HG02623 (cell line): ENCODE measurements around the gene CDT1.
A peak's percentile ranks its signal among the peaks of the same experiment; 100 is the strongest.

Experiments
- ATAC-seq: cut with Tn5 transposase; IDR thresholded peaks from one replicate; pipeline ENCODE4 v1.9.1; 2021; ENCODE audit warnings: moderate library complexity; ENCODE audit not compliant: unreplicated experiment

Gene CDT1

DNA sequence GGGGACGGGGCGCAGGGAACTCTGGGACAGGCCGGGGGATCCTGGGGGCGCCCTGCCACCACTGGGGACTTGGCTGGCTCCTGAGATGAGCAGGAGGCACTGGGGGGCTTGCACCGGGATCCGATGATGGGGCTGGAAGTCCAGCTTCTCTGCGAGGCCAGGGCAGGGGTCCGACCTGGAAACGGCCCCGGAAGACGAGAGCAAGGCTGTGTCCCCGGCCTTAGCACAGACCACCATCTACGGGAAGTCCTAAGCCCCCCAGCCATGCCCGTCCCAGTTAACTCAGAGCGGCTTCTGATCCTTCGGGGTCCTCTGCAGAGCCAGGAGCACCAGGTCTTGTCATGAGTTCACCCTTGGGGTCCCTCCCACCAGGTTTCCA lies 573 bp downstream of the CDT1 start:
- ATAC-seq: no peak

- no peak for ATAC-seq
Observed at GRCh38 chr16:88804552-88805339, 1.2 kb downstream of the CDT1 start.

DNA sequence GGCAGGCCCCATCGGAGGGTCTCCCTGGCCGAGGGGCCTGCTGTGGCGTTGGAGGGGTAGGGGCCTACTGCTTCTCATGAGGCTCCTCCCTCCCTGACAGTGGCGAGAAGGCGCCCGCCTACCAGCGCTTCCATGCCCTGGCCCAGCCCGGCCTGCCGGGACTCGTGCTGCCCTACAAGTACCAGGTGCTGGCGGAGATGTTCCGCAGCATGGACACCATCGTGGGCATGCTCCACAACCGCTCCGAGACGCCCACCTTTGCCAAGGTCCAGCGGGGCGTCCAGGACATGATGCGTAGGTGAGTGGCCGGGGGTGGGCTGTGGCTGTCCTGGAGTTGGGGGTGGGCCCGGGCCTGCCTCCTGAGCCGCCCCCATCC lies 1.7 kb downstream of the CDT1 start:
- ATAC-seq: no peak

GRCh38 chr16:88805887-88806393 lies 2.4 kb downstream of the CDT1 start:
- no peak for ATAC-seq

DNA sequence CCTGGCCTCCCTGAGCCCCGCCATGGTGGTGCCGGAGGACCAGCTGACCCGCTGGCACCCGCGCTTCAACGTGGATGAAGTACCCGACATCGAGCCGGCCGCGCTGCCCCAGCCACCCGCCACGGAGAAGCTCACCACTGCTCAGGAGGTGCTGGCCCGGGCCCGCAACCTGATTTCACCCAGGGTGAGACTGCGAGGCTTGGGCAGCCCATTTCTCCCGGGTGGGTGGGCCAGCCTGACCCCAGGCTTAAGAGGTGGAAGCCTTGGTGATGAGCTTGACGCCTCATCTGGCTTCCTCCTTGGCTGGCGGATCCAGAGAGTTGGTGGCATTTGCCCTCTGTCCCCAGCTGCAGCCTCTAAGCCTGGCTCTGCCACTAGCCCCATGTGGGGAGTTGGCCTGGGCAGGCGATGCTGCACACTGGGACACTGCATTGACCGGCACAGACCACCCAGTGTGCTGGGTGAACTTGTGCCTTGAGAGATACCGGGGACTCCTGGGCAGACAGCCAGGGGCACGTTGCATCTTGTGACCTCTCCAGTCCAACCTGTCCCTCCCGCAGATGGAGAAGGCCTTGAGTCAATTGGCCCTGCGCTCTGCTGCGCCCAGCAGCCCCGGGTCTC lies 3.0 kb downstream of the CDT1 start:
- no peak for ATAC-seq

DNA sequence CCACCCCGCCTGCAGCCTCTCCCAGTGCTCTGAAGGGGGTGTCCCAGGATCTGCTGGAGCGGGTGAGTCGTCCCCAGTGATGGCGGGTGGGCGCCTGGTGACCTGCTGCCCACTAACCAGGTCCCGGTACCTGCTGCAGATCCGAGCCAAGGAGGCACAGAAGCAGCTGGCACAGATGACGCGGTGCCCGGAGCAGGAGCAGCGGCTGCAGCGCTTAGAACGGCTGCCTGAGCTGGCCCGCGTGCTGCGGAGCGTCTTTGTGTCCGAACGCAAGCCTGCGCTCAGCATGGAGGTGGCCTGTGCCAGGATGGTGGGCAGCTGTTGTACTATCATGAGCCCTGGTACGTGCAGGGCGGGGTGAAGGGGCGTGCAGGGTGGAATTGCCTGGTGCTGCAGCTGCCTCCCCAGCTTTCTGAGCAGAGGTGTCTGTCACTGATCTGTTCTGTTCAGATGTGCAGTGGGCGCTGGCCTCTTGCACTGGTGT lies 3.6 kb downstream of the CDT1 start:
- no peak for ATAC-seq

DNA sequence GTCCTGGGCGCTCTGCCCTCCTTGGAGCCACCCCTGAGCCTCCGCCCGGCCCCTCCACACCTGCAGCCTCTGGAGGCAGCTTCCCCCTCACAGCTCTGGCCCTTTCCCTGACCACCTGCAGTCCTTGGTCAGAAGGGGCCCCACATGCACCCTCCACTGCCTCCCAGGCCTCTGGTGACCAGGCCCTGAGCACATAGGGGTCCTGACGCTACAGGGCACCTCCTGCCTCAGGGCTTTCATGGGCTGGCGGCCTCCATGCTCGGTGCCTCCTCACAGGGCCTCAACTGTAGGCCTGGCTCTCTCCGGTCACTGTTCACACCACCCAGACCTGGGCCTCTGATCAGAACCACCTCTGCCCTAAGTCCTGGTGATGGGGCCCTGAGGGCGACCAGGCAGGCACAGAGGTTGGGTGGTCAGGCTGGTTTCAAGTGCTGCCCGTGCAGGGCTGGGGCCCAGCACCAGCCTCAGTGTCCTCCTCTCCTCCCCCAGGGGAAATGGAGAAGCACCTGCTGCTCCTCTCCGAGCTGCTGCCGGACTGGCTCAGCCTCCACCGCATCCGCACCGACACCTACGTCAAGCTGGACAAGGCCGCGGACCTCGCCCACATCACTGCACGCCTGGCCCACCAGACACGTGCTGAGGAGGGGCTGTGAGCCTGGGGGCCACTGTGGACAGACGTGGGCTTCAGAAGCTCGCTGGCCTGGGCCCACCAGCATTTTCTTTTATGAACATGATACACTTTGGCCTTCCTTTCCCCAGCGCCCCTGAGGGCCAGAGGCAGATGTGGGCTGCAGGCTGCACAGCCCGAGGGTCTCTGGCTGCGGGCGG lies 4.3 kb downstream of the CDT1 start:
- no peak for ATAC-seq

- no peak for ATAC-seq
Observed at GRCh38 chr16:88809068-88809675, 5.6 kb downstream of the CDT1 start.

DNA sequence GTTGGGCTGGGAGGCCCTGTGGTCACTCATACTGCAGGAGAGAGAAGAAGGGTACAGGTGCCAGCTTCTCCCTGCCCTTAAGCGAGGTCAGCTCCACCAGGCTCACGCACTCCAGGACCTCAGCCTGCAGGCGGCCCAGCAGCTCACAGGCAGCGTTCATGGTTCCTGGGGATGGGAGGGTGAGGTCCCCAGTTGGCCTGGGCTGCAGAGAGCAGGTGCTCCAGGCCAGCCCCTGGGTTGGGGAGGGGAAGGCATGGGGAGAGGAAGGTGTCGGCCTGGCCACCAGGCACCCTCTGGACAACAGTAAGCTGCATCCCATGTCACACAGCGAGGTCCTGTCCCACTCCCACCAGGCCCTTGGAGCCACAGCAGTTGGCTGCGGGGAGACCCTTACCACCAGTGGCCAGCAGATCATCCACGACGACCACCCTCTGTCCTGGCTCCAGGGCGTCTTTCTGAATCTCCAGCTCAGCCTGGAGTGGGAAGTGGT lies 6.1 kb downstream of the CDT1 start:
- ATAC-seq: no peak

- ATAC-seq: no peak
Observed at GRCh38 chr16:88810166-88810911, 6.8 kb downstream of the CDT1 start.

DNA sequence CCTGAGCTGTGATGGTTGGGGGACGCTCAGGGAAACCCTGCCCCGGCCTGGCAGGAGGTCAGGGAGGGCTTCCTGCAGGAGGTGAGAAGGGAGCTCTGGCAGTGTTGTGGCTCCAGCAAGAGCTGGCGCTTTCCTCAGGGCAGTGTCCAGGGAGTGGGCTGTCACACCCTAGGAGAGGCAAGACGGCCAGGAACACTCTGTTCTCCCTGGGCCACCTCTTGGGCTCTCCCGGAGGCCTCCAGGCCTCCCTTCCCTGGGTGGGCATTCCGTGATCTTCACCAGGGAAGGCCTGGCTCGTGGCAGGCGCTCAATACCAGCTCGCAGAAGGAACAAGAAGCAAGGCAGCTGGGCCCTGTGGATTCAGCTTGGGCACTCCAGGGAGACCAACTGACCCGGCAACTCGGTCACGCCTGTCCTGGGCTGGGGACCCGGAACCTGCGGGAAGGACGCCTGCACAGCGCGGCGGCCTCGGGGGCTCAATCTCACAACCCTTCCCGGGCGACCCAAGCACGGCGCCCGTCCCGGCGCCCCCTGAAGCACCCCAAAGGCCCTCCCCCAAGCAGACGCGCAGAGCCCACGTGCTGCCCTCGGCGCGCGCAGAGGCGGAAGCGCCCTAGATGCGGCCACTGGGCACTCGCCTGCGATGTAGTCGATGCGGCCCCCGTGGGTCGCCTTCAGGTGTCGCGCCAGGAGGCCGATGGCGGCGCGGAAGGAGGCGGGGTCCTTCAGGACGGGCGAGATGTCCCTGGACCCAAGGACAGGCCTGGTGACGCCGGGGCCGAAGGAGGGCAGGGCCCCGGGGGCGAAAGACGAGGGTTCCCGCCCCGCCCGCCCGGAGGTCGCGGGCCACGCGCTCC lies 7.6 kb downstream of the CDT1 start:
- ATAC-seq: peak; percentile 46

- ATAC-seq: peak; percentile 61
Observed at GRCh38 chr16:88811769-88812512, 8.4 kb downstream of the CDT1 start, which contains the start of gene APRT. TSS of gene APRT (minus strand) at chr16:88811928. CDS start at chr16:88811899, 29 bp downstream.

DNA sequence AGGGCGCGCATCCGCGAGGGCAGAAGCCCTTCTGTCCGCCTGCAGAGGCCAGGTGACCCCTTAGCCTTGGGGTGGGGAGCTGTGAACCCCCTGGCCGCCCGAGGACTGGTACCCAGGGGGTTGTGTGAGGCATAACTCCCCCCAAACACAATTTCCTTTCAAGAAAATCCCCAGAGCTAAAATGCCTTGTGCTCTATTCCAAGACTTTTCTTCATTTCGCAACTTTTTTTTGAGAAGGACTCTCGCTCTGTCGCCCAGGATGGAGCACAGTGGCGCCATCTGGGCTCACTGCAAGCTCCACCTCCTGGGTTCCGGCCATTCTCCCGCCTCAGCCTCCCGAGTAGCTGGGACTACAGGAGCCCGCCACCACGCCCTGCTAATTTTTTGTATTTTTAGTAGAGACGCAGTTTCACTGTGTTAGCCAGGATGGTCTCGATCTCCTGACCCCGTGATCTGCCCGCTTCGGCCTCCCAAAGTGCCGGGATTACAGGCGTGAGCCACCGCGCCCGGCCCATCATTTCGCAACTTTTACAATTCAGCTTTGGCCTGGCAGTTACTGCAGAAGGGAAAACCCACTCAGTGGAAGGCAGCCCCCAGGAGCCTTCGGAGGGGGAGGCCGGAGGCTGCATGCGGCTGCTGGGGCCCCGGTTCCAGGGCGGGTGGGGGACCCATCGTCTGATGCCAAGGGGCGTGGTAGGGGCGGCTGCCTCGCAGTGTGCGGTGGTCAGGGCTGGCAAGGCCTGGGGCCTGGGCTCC lies 9.1 kb downstream of the CDT1 start:
- ATAC-seq: no peak

DNA sequence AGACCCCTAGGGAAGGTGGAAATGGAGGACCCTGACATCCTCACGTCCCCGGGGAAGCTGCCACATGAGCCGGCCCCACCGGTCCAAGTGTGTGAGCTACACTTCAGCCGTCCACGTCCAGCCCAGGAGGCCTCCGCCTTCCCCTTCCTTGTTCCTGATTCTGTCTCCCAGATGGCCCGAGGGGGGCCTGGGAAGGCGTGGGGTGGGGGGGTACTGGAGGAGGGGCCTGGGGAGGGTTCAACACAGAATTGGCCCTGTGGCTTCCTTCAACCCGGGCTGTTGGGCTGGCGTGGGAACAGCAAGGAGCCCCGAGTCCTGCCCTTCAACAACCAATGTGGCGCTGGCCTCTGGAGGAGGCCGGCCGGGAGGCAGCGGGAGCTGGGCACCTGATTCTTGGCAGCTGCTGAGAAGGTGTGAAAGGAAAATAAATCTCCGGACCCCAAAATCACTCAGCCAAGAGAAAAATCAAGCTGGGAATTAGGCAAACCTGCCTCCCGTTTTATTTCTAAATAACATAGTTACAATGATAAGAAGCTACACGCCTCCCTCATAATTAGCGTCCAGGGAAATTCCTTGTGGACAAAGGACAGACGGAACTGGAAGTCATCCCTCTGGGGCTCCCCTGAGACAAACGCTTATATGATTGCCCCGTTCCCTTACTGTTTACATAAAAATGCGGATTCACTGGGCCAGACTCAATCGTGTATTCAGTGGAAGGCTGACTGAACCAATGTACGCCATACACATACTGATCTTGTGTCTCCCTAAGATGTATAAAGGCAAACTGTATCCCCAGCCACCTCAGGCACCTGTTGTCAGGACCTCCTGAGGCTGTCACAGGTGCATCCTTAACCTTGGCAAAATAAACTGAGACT lies 9.9 kb downstream of the CDT1 start:
- no peak for ATAC-seq

GRCh38 chr16:88814144-88814502 lies 10.5 kb downstream of the CDT1 start:
- no peak for ATAC-seq

- no peak for ATAC-seq
Observed at GRCh38 chr16:88815227-88815626, 11.6 kb downstream of the CDT1 start.
